Large intestine (tissue), 3 donors: Measurements from ENCODE around the gene PTDSS2. TPM values are rescaled to one million over a fixed set of nuclear protein-coding genes. Genes with fewer than 3 reads are reported as not detected.
"Not testable (repeated sequence)": the region's sequence is repeated elsewhere in the genome, so short reads cannot be mapped to it uniquely, and the experiment has no call there.

Experiments
- DNase-seq, 2 donors: peaks; one replicate each; pipeline versions ENCODE4 v3.0.0 to v3.0.0-alpha.2; 2013
- H3K27ac ChIP-seq: one replicate; pipeline ENCODE4 v1.5.1; 2013; ENCODE audit warnings: low read length
- H3K27me3 ChIP-seq: 2 replicates; pipeline ENCODE4 v1.6.1; 2013; ENCODE audit warnings: low read length; ENCODE audit not compliant: control insufficient read depth, insufficient read depth
- H3K36me3 ChIP-seq: 2 replicates; pipeline ENCODE4 v1.6.1; 2013; ENCODE audit warnings: low read length; ENCODE audit not compliant: control insufficient read depth, insufficient read depth
- H3K4me1 ChIP-seq: one replicate; pipeline ENCODE4 v1.6.1; 2013; ENCODE audit warnings: low read length; ENCODE audit not compliant: control insufficient read depth, insufficient read depth
- H3K4me3 ChIP-seq: one replicate; pipeline ENCODE4 v1.5.1; 2013; ENCODE audit warnings: low read length
- H3K9me3 ChIP-seq: one replicate; pipeline ENCODE4 v1.6.1; 2013; ENCODE audit warnings: mild to moderate bottlenecking, low read depth, low read length, moderate library complexity; ENCODE audit not compliant: control insufficient read depth
- WGBS: methylation state at CpG from one replicate; pipeline ENCODE4 v1.1.5; 2013; ENCODE audit warnings: low lambda C conversion rate; ENCODE audit not compliant: insufficient coverage; 5-methylcytosine and 5-hydroxymethylcytosine counted together
- polyA plus RNA-seq: library from polyadenylated mRNA; unstranded; fragments of 120-200 nt; gene quantifications from one replicate; pipeline ENCODE4 v1.2.1, GENCODE V29; 2013

Gene PTDSS2
- polyA plus RNA-seq, 1 donor: 21.1 TPM

DNA sequence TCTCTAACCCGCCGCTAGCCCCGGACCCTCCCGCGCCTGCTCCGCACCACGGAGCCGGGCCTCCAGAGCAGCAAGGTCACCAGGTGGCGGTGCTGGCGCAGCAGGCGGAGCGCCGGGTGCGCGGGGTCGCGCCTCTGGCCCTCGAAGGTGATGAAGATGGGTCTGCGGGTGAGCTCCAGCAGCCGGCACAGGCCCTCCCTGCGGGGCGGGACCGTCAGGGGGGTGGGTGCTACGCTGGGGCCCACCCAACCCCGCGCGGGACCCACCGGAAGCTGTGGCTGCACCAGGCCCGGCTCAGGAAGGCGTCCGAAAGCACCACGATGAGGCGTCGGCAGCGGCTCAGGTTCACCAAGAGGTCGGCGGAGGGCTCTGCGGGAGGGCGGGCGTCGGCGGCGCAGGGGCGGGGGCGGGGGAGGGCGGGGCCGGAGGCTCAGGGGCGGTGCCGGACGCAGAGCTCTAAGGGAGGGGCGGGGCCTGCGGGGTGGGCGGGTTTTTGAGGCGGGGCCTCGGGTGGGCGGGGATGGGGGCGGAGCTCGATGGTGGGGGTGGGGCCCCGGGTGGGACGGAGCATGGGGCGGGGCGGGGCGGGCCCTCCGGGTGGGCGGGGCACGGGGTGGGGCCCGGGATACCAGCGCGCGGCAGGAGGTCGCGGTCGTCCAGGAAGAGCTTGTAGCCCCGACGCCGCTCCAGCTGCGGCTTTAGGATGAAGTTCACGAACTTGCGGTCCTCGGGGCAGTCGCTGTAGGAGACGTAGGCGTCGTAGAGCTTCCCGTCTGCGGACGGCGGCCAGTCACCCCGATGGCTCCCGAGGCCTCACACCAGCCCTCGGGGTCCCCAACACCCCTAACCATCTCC lies 43.1 kb upstream of the PTDSS2 start:
- no CpG with 5 or more reads among the region's 91 CpGs for WGBS
- peaks cover 11% of the 10 kb centered on the region for H3K4me1 ChIP-seq
- peak; percentile 75 to 82 for DNase-seq
- H3K27me3 ChIP-seq: peaks cover 3% of the 10 kb centered on the region
- H3K36me3 ChIP-seq: peaks cover 37% of the 10 kb centered on the region
- H3K4me3 ChIP-seq: peak overlapping the region; percentile 43
- H3K27ac ChIP-seq: peak overlapping the region; percentile 68
- H3K9me3 ChIP-seq: peaks cover 9% of the 10 kb centered on the region

DNA sequence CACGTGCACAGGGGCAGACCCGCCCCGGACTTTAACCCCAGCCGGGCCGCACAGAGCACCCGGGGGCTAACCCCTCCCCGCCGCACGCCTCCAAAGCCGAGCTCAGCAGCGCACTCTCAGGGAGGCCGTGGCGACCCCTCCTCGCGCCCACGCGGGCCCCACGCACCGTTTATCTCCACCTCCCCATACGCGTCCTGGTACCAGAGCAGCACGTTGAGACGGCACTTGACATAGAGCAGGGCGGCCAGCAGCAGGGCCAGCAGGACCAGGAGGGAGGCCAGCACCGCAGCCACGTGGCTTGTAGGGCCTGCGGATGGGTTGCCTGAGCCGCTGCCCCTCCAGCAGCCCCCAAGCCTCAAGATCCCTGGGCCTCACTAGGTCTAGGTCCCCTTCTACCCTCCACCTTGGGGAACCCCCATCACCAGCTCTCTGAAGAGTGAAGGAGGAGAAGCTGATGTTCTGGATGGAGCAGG lies 42.4 kb upstream of the PTDSS2 start:
- WGBS: no CpG with 5 or more reads among the region's 28 CpGs
- peaks cover 11% of the 10 kb centered on the region for H3K4me1 ChIP-seq
- H3K36me3 ChIP-seq: peaks cover 37% of the 10 kb centered on the region
- H3K4me3 ChIP-seq: no peak overlapping the region
- no peak for DNase-seq
- H3K27ac ChIP-seq: peak overlapping the region; percentile 55
- peaks cover 3% of the 10 kb centered on the region for H3K27me3 ChIP-seq
- H3K9me3 ChIP-seq: peaks cover 9% of the 10 kb centered on the region

DNA sequence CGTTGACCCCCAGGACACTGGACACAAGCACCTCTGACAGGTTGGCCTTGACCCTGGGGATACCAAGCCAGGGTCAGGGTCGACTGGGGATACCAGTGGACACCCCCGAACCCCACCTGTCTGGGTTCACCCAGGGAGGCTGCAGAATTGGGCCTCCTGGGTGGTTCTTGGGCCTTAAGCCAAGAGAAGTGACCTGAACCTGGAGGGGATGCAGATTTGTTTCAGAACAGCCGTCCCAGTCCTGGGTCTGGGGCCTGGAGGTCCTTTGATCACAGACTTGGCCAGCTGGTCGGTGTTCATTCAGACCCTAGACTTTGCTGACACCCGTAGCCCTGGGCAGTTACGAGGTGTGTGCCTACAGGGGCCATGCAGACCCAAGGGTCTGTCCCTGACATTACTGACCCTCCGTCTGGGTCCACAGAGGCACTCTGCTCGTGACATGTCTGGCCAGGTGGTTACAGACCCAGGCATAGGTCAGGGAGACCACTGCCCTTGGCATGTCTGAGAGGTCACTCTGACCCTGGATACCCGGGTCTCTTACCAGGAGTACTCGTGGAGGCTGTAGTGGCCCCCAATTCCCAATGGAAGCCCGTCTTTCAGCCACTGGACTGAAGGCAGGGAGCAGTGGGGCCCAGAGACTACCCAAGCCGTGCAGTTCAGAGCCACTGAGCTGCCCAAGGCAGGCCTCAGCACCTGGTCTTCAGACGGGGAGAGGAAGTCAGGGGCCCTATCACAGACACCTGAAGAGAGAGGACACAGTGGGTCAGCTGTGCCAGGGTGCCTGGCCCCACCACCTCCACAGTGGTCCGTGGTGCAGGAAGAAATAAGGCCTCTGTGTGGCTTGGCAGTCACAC lies 41.7 kb upstream of the PTDSS2 start:
- Histone ChIP-seq H3K4me3 (no peak overlapping the region), H3K36me3 (peaks cover 34% of the 10 kb centered on the region), H3K9me3 (peaks cover 6% of the 10 kb centered on the region), H3K27ac (no peak overlapping the region), H3K27me3 (peaks cover 1% of the 10 kb centered on the region), H3K4me1 (peaks cover 11% of the 10 kb centered on the region)
- WGBS: no CpG with 5 or more reads among the region's 15 CpGs
- DNase-seq: no peak

DNA sequence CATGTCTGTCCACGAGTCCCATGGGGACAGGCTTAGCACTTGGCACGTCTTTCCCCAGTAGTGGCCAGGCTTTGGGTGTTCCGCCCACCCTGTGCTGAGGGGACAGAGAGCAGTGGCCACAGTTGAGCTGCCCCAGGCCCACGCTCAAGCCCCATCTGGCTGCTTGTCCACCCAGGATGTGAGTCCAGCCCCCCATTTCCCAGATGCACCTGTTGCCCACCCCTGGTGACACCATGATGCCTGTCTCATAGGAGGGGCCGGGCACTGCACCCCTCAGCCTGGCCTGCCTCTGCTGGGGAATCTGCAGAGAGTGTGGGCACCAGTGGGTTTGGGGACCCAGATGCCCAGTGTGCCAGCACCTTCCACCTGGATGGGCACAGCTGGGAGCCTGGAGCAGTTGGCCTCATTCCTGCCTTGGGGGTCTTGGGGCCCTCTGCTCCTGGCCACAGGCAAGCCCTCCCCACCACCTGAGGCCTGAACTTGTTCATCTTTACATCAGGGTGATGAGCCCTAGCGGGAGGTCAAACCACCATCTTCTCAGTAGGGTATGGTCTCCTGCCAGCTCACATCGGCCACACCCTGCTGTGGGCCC lies 41.0 kb upstream of the PTDSS2 start:
- no peaks in the 10 kb centered on the region for H3K27me3 ChIP-seq
- no CpG with 5 or more reads among the region's 7 CpGs for WGBS
- peaks cover 13% of the 10 kb centered on the region for H3K4me1 ChIP-seq
- peaks cover 6% of the 10 kb centered on the region for H3K9me3 ChIP-seq
- H3K4me3 ChIP-seq: no peak overlapping the region
- H3K36me3 ChIP-seq: peaks cover 26% of the 10 kb centered on the region
- no peak overlapping the region for H3K27ac ChIP-seq
- no peak for DNase-seq

DNA sequence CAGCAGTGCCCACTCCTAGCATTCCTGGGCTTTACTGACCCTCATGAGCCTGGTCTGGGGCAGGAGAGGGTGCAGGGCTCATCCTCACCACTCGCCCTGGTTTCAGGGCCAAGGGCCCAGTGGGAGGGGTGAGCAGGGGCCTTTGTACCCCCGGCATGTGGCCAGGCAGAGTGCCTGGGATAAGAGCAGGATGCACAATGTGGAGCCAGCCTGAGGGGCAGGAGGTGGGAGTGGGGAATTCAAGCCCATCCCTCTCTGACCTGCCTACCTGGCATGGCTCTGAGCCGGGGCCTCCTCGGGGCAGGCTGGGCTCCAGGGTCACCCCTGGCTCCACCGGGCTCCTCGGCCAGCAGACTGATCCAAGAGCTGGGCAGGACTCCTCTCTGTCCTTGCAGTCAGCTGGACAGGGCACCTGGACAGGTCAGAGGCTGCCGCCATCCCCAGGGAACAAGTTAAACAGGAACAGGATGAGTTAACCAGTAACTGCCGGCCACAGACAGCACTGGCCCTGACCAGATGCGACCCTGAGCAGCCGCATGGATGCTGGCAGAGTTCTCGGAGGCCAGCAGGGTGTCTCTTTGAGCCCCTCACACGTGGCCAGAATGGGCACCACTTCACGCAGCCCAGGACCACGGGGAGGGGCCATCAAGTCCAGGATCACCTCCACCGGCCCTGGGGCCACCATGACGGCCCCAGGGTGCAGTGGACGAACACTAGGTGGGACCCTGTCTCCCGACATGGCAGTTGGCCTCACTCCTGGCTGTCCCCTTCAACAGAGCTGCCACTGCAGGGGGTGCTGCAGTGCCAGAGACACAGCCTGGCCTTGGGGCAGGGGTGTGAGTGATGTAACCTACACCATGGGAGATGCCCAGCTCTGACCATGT lies 40.2 kb upstream of the PTDSS2 start:
- Histone ChIP-seq H3K27me3 (no peaks in the 10 kb centered on the region), H3K4me1 (peaks cover 20% of the 10 kb centered on the region), H3K9me3 (peaks cover 6% of the 10 kb centered on the region), H3K36me3 (peaks cover 19% of the 10 kb centered on the region), H3K27ac (no peak overlapping the region), H3K4me3 (no peak overlapping the region)
- WGBS: no CpG with 5 or more reads among the region's 18 CpGs
- DNase-seq: no peak

DNA sequence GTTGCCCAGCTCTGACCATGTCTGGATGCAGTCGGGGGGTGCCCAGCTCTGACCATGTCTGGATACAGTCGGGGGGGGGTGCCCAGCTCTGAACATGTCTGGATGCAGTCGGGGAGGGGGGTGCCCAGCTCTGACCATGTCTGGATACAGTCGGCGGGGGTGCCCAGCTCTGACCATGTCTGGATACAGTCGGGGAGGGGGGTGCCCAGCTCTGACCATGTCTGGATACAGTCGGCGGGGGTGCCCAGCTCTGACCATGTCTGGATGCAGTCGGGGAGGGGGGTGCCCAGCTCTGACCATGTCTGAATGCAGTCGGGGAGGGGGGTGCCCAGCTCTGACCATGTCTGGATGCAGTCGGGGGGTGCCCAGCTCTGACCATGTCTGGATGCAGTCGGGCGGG lies 39.4 kb upstream of the PTDSS2 start:
- no CpG with 5 or more reads among the region's 13 CpGs for WGBS
- not testable (repeated sequence) for DNase-seq, H3K27ac ChIP-seq, H3K27me3 ChIP-seq, H3K9me3 ChIP-seq, H3K4me3 ChIP-seq
- peaks cover 29% of the 10 kb centered on the region for H3K4me1 ChIP-seq
- peaks cover 14% of the 10 kb centered on the region for H3K36me3 ChIP-seq

DNA sequence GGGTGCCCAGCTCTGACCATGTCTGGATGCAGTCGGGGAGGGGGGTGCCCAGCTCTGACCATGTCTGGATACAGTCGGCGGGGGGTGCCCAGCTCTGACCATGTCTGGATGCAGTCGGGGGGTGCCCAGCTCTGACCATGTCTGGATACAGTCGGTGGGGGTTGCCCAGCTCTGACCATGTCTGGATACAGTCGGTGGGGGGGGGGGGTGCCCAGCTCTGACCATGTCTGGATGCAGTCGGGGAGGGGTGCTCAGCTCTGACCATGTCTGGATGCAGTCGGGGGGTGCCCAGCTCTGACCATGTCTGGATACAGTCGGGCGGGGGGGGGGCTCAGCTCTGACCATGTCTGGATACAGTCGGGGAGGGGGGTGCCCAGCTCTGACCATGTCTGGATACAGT lies 38.6 kb upstream of the PTDSS2 start:
- H3K27ac ChIP-seq, H3K4me3 ChIP-seq, DNase-seq, H3K27me3 ChIP-seq, H3K9me3 ChIP-seq, H3K36me3 ChIP-seq: not testable (repeated sequence)
- H3K4me1 ChIP-seq: peaks cover 29% of the 10 kb centered on the region
- no CpG with 5 or more reads among the region's 11 CpGs for WGBS

DNA sequence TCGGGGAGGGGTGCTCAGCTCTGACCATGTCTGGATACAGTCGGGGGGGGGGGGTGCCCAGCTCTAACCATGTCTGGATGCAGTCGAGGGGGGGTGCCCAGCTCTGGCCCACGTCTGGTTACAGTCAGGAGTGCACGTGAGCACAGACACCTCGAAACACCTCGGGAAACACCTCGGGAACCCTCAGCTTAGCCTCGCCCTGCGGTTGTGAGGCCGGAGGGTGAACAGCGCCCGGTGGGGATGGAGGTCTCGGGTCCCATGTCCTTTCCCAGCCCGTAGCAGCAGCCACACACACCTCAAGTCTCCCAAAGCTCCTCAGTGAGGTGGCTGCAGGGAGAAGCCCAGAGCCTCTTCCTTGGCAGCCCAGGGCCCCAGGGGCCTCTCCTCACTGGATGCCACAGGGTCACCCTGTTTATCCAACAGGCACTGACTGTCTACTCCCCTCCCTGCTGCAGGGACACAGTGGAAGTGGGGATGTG lies 37.4 kb upstream of the PTDSS2 start:
- Histone ChIP-seq H3K4me1 (peaks cover 26% of the 10 kb centered on the region), H3K27ac (no peak overlapping the region), H3K4me3 (no peak overlapping the region), H3K9me3 (peaks cover 1% of the 10 kb centered on the region), H3K36me3 (peaks cover 7% of the 10 kb centered on the region), H3K27me3 (peaks cover 17% of the 10 kb centered on the region)
- no CpG with 5 or more reads among the region's 15 CpGs for WGBS
- DNase-seq: no peak

DNA sequence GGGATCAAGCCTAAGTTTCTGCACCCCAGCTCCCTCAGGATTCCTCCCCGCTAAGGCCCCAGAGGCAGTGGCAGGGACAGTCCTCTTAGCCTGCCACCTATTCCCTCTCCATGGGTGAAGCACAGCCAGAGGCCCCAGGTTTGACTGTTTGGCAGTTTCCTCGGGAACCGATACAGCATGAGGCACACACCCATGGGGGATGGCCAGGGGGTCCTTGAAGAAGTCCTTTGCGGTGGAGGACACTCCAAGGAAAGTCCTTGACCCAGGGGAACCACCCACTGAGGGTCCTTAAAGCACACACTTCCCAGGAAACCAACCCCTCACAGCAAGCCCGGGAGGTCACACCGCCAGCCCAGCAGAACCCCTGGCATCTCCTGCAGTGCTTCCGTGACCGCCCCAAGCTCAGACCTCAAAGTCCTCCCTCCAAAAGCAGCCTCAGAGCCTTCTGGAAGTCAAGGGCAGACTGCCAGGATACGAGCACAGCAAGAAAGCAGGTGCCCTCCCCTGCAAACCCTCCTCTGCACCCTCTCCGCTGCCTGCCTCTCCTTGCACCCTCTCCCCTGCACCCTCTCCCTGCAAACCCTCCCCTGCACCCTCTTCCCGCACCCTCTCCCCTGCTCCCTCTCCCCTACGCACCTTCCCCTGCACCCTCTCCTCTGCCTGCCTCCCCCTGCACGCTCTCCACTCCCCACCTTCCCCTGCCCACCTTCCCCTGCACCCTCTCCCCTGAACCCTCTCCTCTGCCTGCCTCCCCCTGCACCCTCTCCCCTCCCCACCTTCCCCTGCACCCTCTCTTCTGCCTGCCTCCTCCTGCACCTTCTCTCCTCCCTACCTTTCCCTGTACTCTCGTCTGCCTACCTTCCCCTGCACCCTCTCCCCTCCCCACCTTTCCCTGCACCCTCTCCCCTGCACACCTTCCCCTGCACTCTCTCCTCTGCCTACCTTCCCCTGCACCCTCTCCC lies 36.7 kb upstream of the PTDSS2 start:
- Histone ChIP-seq H3K36me3 (peaks cover 7% of the 10 kb centered on the region), H3K4me3 (no peak overlapping the region), H3K27me3 (peaks cover 24% of the 10 kb centered on the region), H3K27ac (no peak overlapping the region), H3K9me3 (no peaks in the 10 kb centered on the region), H3K4me1 (peaks cover 30% of the 10 kb centered on the region)
- DNase-seq: no peak
- WGBS: 67% methylated on average over 3 of the region's 14 CpGs
